GM18505 (cell line): ENCODE measurements around the gene CD22.

Experiments
- ATAC-seq: cut with Tn5 transposase; IDR thresholded peaks from one replicate; pipeline ENCODE4 v1.9.1; 2021; ENCODE audit not compliant: unreplicated experiment
- POLR2A ChIP-seq: IDR thresholded peaks from 4 replicates; pipeline ENCODE4 v1.6.1; 2011; ENCODE audit warnings: borderline replicate concordance; ENCODE audit not compliant: insufficient read depth, insufficient read length; ENCODE audit errors: extremely low read depth

The CD22 gene

GRCh38 chr19:35392742-35393715 is 64.0 kb downstream of the CD22 start:
- no peak for TF ChIP-seq POLR2A
- ATAC-seq: no peak

GRCh38 chr19:35395382-35396199 is 66.6 kb downstream of the CD22 start:
- no peak for TF ChIP-seq POLR2A
- ATAC-seq: no peak

- ATAC-seq: no peak
- TF ChIP-seq POLR2A: no peak
These were observed 67.4 kb downstream of the CD22 start for GRCh38 chr19:35396240-35396885.
